H1 (cell line): ENCODE results near the gene DLEC1. TPM values are rescaled to one million over a fixed set of nuclear protein-coding genes. Genes with fewer than 3 reads are reported as not detected.

Experiments
- BCL11A ChIP-seq, 2 experiments: IDR thresholded peaks; one replicate each; pipeline ENCODE4 v1.6.1; 2011; ENCODE audit warnings: low read depth in 2 of 2, low read length in 2 of 2, mild to moderate bottlenecking in 2 of 2
- HDAC2 ChIP-seq, 2 experiments: fragments of 300-600 bp in 1 of 2; sonication (generic) in 1 of 2; IDR thresholded peaks; 2 replicates each; pipeline ENCODE4 v1.6.1; 2011 to 2012; ENCODE audit warnings: low read depth in 2 of 2, low read length in 2 of 2, mild to moderate bottlenecking in 2 of 2, moderate library complexity in 2 of 2, borderline replicate concordance in 1 of 2, inconsistent platforms in 1 of 2
- RXRA ChIP-seq: IDR thresholded peaks from 2 replicates; pipeline ENCODE4 v1.6.1; 2011; ENCODE audit warnings: low read depth, mild to moderate bottlenecking, low read length, moderate library complexity; ENCODE audit not compliant: insufficient read depth
- SUZ12 ChIP-seq: fragments of 200-600 bp; sonication (generic); IDR thresholded peaks from 2 replicates; pipeline ENCODE4 v1.6.1; 2012; ENCODE audit warnings: mild to moderate bottlenecking, inconsistent platforms, low read length, moderate library complexity, mixed read lengths
- TCF12 ChIP-seq: IDR thresholded peaks from 2 replicates; pipeline ENCODE4 v1.6.1; 2011; ENCODE audit warnings: low read depth, mild to moderate bottlenecking, low read length
- polyA plus RNA-seq, 7 experiments: library from polyadenylated mRNA; depleted of rRNA in 3 of 7; stranded (reverse) in 5 of 7; unstranded in 2 of 7; fragments of >200 nt in 5 of 7; fragments of 200-250 nt in 2 of 7; gene quantifications; 1 replicate in 5 of 7; 2 replicates in 1 of 7; 4 replicates in 1 of 7; pipeline versions ENCODE4 v1.2.1 to v1.2.3, GENCODE V29; 2011 to 2013; ENCODE audit warnings: missing spikeins in 2 of 7, mixed read lengths in 2 of 7
- total RNA-seq: library from RNA; stranded (reverse); fragmentation: NEBNext Ultra II Directional; extraction: Animal tissue kit (Norgen Biotek cat#: 25700); gene quantifications from 2 replicates; pipeline ENCODE4 v1.2.1, GENCODE V29; 2021

DLEC1 gene
- total and polyA plus RNA-seq, 2 of the 8 experiments (the other 6 are each of a cell fraction or from before 2014, with no cell fraction given): 0.26 to 0.76 TPM

GRCh38 chr3:38036906-38037305 lies 2.1 kb upstream of the DLEC1 start (continued):
- TF ChIP-seq RXRA (no peak), TCF12 (no peak), BCL11A (IDR thresholded peaks at IDR 0.05; ENCODE audit: low read depth in 2 of 2, low read length in 2 of 2) (no peak), SUZ12 (no peak), HDAC2 (IDR thresholded peaks at IDR 0.05; ENCODE audit: borderline replicate concordance in 1 of 2, low read depth in 2 of 2, low read length in 2 of 2) (no peak)
